Stimulated activated CD8-positive, alpha-beta memory T cell treated with anti-CD3 and anti-CD28 coated beads, Interleukin-4, amount 100 ng/mL, for 24 hours (primary cell): ENCODE data around the gene NT5C3A.
"Not testable (repeated sequence)": the region's sequence is repeated elsewhere in the genome, so short reads cannot be mapped to it uniquely, and the experiment has no call there.

Source experiments
- DNase-seq: peaks from one replicate; pipeline ENCODE4 v3.0.0-alpha.2; 2020; ENCODE audit warnings: low read depth

NT5C3A gene

GRCh38 chr7:33062023-33062781 is at the start of gene NT5C3A:
Gene NT5C3A (minus strand): TSS chr7:33062776. CDS start chr7:33062705, 71 bp downstream.
- peak; percentile 16 for DNase-seq

DNA sequence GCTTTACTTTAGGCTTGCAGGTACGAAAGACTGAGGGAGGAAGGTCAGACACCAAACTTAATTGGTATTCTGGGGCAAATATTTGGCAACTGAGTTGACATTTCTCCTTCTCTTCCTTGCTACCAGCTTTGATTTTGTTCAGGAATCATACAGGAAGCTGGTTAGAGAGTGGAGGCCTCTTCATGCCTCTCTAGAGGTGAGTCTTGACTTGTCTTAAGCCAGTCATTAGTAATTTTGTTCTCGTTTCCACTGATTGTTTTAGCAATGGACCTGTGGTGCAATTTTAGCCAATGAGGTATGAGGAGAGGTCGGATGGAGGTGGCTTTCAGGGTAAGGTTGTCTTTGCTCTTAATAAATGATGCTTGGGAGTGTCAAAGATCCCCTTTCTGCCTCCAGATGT is 49.0 kb upstream of the NT5C3A start:
- no peak for DNase-seq

GRCh38 chr7:33109758-33110238 is 47.2 kb upstream of the NT5C3A start:
- DNase-seq: no peak

- peak; percentile 63 for DNase-seq
Observed at GRCh38 chr7:33109005-33109757, 46.6 kb upstream of the NT5C3A start, which contains the start of gene RP9. Gene RP9 (minus strand): TSS chr7:33109404. CDS start chr7:33109372, 32 bp downstream.

DNA sequence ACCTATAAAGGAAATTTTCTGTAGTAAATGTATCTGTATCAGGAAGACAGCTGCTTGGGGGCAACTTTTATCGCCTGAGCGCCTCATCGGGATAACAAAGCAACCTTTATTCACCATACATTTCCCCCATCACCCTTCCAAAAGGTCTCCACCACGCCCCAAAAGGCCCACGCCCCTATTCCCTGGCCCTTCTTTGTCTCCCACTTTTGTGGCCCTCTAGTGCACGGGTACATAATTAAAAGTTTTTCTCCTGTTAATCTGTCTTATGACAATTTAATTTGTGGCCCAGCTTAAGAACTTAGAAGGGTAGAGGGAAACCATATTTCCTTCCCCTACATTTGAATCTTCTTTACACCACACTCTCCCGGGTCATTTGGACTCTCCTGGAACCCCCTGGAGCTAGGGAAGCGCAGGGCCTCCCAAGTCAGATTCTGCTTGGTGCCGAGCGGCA is 46.0 kb upstream of the NT5C3A start:
- no peak for DNase-seq

DNA sequence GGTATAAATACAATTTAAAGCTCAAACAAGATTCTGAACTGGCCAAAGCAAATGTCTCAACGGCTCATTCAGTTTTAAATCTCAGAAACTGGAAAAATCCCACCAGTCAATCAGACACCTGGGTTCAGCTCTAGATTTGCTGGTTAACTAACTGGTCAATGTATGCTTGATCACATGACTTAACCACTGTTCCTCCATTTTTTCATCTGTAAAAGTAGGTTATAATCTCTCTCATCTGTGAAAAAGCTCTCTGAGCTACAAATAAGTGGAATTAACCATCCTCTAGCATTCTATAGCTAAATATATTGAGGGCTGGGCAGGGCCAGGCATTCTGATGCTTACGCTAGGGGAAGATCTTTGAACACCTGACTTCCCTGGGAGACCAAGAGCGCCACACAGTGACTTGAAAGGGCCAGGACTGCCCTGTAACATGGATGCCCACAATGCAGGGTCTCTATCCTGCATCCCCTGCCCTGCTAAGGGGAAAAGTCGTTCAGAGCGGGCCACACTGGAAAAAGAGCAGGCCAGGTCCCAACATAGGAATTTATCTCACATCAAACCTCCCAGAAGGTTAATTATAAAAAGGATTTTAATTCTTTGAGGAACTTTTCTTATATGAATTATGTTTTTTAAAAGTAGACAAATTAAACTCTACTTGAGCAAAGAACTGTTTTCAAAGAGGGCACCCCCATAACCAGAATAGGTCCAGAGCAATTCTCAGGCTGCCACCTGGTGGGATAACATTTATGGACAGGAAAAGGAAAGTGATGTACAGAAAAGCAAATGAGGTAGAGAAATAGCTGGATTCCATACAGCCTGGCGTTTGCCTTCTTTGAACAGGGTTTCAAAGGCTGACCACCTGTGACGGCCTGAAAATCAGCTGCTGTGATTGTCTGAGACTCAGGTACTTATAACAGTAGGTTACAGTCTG is 44.8 kb upstream of the NT5C3A start:
- DNase-seq: no peak

- no peak for DNase-seq
Observed at GRCh38 chr7:33101906-33102305, 39.3 kb upstream of the NT5C3A start.

DNA sequence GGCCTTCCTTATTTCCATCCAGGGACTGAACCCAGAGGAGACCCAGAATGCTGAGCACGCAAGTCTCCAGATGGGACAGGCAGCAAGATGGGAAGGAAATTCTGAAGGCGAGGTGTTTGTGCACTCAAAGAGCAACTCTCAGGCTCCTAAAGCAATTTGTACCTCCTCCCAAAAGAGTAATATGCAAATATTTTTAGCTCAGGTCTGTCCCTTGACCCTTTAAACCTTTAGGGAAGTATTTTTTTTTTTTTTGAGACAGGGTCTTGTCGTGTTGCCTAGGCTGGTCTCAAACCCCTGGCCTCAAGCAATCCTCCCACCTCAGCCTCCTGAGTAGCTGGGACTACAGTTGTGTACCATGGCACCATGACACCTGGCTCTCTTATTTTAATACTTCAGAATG is 38.2 kb upstream of the NT5C3A start:
- no peak for DNase-seq

DNA sequence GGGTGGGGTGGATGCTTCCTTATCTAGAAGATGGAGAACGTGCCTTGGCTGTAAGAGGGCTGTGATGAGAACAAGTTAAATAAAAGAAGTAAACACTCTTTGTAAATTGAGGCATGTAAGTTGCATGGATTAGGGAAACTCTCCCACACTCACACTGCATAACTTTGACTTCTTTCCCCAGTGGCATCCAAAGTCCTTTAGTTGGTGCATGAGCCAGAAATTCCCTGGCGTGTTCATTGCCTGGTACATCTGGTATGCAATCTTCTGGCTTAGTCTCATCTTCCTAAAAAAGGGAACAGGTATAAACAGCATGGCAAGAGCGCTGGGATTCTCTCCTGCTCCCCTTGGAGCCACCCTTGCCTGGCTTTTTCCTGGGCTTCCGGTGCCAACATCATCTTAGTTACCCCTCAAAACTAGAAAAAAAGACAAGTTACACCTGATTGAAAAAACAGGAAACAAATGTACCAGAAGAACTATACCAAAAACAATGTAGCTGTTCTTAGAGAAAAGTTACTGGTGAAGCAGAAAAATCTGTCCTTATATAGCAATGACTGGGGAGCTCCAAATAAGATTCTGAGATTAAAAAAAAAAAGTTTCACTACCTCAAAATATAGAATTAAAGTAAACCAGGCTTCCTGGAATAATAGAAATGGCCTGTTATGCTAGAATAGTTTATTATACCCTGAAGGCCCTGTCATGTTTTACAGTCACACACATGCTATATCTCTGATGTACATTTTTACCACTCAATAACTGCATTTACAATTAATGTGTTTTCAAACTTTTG is 36.8 kb upstream of the NT5C3A start:
- DNase-seq: no peak

- DNase-seq: not testable (repeated sequence)
Observed at GRCh38 chr7:33094745-33095275, 32.2 kb upstream of the NT5C3A start.

- DNase-seq: no peak
Observed at GRCh38 chr7:33093266-33093665, 30.7 kb upstream of the NT5C3A start.

DNA sequence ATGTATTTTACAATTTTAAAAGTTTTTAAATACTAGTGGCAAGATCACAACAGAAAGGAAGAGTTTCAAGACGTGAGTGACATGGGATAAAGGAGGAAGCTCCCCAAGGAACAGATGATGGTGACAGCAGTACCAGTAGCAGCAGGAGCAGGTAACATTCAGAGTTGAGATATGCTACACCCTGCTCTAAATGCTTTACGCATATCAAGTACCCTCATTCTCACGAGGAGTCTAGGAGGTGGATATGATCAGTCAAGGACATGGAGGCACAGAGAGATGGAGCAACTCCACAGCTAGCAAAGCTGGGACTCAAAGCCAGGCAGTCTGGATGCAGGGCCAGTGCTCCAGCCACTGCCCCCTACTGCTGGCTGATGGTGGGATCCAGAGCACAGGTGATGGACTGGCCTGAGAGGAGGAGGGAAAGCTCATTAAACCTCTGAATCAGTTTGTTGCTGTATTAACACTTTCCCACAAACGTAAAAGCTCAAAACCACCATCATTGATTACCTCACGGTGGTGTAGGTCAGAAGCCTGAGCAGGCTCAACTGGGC is 29.1 kb upstream of the NT5C3A start:
- no peak for DNase-seq

GRCh38 chr7:33091111-33091531 is 28.5 kb upstream of the NT5C3A start:
- DNase-seq: no peak

DNA sequence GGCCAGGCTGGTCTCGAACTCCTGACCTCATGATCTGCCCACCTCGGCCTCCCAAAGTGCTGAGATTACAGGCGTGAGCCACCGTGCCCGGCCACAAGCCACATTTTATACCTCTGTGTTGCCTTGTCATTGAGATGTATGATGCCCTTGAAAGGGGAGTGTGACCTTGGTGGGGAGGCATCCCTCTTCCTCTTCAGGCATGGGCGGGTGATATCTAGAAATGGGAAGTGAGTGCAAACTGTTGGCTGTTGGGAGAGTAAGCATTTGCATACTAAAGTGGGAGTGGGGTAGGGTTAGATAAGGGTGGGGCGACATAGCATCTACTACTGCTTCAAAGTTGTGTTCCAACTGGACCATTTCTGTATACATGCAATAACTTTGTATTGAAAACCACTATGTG is 26.6 kb upstream of the NT5C3A start:
- DNase-seq: no peak

GRCh38 chr7:33087858-33088257 is 25.3 kb upstream of the NT5C3A start:
- no peak for DNase-seq

DNA sequence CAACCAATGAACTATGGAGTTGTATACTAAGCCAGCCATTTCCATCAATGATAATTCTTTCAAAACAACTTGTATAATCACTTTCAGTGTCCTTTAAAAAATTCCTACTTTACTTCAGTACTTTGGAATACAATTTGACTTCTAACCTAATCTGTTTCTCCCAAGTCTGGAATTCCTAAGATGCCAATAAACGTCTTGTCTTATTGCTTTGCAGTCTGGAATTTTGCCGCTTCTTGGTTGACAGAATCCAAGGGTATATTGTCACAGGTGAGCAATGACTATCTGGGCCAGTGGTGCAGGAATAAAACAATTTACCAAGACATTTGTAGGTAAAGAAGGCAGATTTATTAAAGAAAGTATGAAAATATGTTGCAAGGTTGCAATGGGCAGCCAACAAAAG is 24.8 kb upstream of the NT5C3A start:
- no peak for DNase-seq

- DNase-seq: no peak
Observed at GRCh38 chr7:33079763-33080690, 17.5 kb upstream of the NT5C3A start.

DNA sequence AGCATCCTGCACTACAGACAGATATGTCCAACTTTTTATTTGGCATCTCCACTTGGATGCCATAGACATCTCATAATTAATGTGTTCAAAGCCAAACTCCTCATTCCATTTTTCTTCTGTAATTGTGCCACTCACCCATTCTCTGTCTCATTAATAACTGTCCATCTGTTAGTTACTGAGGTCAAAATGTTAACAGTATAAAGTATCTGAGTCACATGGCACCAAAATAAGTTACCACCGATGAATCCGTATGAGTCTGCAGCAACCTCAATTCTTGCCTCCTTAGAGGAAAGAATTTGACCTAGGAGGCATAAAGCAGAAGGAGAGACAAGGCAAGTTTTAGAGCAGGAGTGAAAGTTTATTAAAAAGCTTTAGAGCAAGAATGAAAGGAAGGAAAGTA is 16.5 kb upstream of the NT5C3A start:
- DNase-seq: no peak

GRCh38 chr7:33076737-33077136 is 14.2 kb upstream of the NT5C3A start:
- DNase-seq: no peak
